HepG2 (cell line): Measurements from ENCODE around the gene AADACL4. TPM values are rescaled to one million over a fixed set of nuclear protein-coding genes. Genes with fewer than 3 reads are reported as not detected.

Source experiments
- ATAC-seq: fragments of 200-7000 bp; cut with Tn5 transposase; 3 replicates; pipeline ENCODE4 v1.9.1; 2020; ENCODE audit warnings: mild to moderate bottlenecking, moderate library complexity
- BruUV-seq: library from RNA; stranded (reverse); fragments of 400-500 nt; replicated peaks from 2 replicates; lab custom pipeline; 2021; lab: Mats Ljungman, UMichigan
- CTCF ChIA-PET: fragments of 300-600 bp; formaldehyde crosslinking; extraction: SDS; loops from one replicate; lab custom pipeline; 2021; ENCODE audit warnings: low total read pairs, inconsistent platforms, low intra/inter-chr PET ratio; lab: Yijun Ruan, JAX
- POLR2A ChIA-PET: fragments of 350-600 bp; sonication (Branson Sonifier 250); formaldehyde crosslinking; loops from one replicate; lab custom pipeline; 2020; ENCODE audit warnings: antibody characterized with exemption, inconsistent platforms; lab: Yijun Ruan, JAX
- DNase-seq: peaks from one replicate; pipeline ENCODE4 v3.0.0-alpha.2; 2015; ENCODE audit warnings: low spot score
- FAIRE-seq: peaks from 3 replicates; lab custom pipeline; 2011; peaks lifted over from hg19 to GRCh38; lab: Jason Lieb, UNC
- H2AFZ ChIP-seq: one replicate; pipeline ENCODE4 v1.6.1; 2011; ENCODE audit warnings: low read length, inconsistent platforms
- H3K27ac ChIP-seq: fragments of 300-600 bp; 3 replicates; pipeline ENCODE4 v1.8.0; 2011; ENCODE audit warnings: mixed run types, mild to moderate bottlenecking, mixed read lengths, low read length, inconsistent platforms; ENCODE audit not compliant: insufficient read depth; ENCODE audit errors: extremely low read length
- H3K27me3 ChIP-seq, 2 experiments: fragments of 200-600 bp in 1 of 2; 2 replicates in 1 of 2; 3 replicates in 1 of 2; pipeline versions ENCODE4 v1.6.0 to v1.8.0; 2011; ENCODE audit warnings: low read length in 2 of 2, mild to moderate bottlenecking in 2 of 2, moderate library complexity in 2 of 2, inconsistent platforms in 1 of 2; ENCODE audit not compliant: insufficient read depth in 2 of 2, control insufficient read depth in 1 of 2
- H3K36me3 ChIP-seq, 2 experiments: fragments of 200-600 bp in 1 of 2; replicated peaks in 1 of 2; 2 replicates in 1 of 2; 3 replicates in 1 of 2; pipeline versions ENCODE4 v1.5.1 to v1.8.0; 2011; ENCODE audit warnings: low read length in 2 of 2, inconsistent platforms in 1 of 2; ENCODE audit not compliant: insufficient read depth in 2 of 2, control insufficient read depth in 1 of 2
- H3K4me1 ChIP-seq: 2 replicates; pipeline ENCODE4 v1.5.1; 2012; ENCODE audit warnings: low read length, inconsistent platforms; ENCODE audit not compliant: insufficient read depth
- H3K4me2 ChIP-seq: 2 replicates; pipeline ENCODE4 v1.6.0; 2011; ENCODE audit warnings: low read depth, low read length, inconsistent platforms
- H3K4me3 ChIP-seq, 3 experiments: fragments of 200-600 bp in 1 of 3; sonication (generic), shearing (Covaris generic) in 1 of 3; replicated peaks in 1 of 3; 2 replicates each; pipeline ENCODE4 v1.5.1; 2011 to 2016; ENCODE audit warnings: low read length in 3 of 3, inconsistent platforms in 2 of 3, low read depth in 2 of 3, mild to moderate bottlenecking in 2 of 3, control low read depth in 1 of 3, mixed read lengths in 1 of 3; ENCODE audit not compliant: insufficient read depth in 1 of 3
- H3K79me2 ChIP-seq: one replicate; pipeline ENCODE4 v1.6.1; 2011; ENCODE audit warnings: low read length, inconsistent platforms; ENCODE audit not compliant: insufficient read depth
- H3K9ac ChIP-seq: 2 replicates; pipeline ENCODE4 v1.6.0; 2011; ENCODE audit warnings: mild to moderate bottlenecking, low read depth, low read length, inconsistent platforms; ENCODE audit not compliant: insufficient read depth
- H3K9me3 ChIP-seq: 2 replicates; pipeline ENCODE4 v1.5.1; 2012; ENCODE audit warnings: mild to moderate bottlenecking, low read length
- H4K20me1 ChIP-seq: 2 replicates; pipeline ENCODE4 v1.6.0; 2011; ENCODE audit warnings: inconsistent platforms, mild to moderate bottlenecking, low read length, moderate library complexity; ENCODE audit not compliant: insufficient read depth
- BCL6 ChIP-seq: IDR thresholded peaks from 2 replicates; pipeline ENCODE4 v1.6.1; 2016; ENCODE audit warnings: missing genetic modification reagents, missing compliant biosample characterization
- CBX1 ChIP-seq: IDR thresholded peaks from one replicate; pipeline ENCODE4 v1.6.1; 2016; ENCODE audit warnings: antibody characterized with exemption, low read depth
- CEBPB ChIP-seq: IDR thresholded peaks from 2 replicates; pipeline ENCODE4 v1.6.1; 2011; ENCODE audit warnings: low read depth, low read length, improper control_type of control experiment, borderline replicate concordance
- FOXM1 ChIP-seq: sonication (generic); formaldehyde crosslinking; IDR thresholded peaks from 2 replicates; pipeline ENCODE4 v1.5.0; 2020; ENCODE audit warnings: missing genetic modification reagents
- GATAD2A ChIP-seq: IDR thresholded peaks from 2 replicates; pipeline ENCODE4 v1.6.1; 2016
- ISX ChIP-seq: sonication (generic); formaldehyde crosslinking; conservative IDR thresholded peaks from 2 replicates; pipeline ENCODE4 v1.5.0; 2020; ENCODE audit warnings: missing genetic modification reagents
- MEF2D ChIP-seq: sonication (generic); formaldehyde crosslinking; IDR thresholded peaks from 2 replicates; pipeline ENCODE4 v1.5.1; 2020; ENCODE audit warnings: mild to moderate bottlenecking, missing genetic modification reagents
- NBN ChIP-seq: fragments of 450-650 bp; conservative IDR thresholded peaks from 2 replicates; pipeline ENCODE4 v1.6.1; 2017
- NCOA2 ChIP-seq: sonication (generic); formaldehyde crosslinking; IDR thresholded peaks from 2 replicates; pipeline ENCODE4 v1.8.0; 2022; ENCODE audit warnings: inconsistent platforms
- NFIC ChIP-seq: IDR thresholded peaks from 2 replicates; pipeline ENCODE4 v1.6.1; 2012; ENCODE audit warnings: mild to moderate bottlenecking, low read length, inconsistent platforms
- PTBP1 ChIP-seq: fragments of 200-400 bp; formaldehyde crosslinking; IDR thresholded peaks from 2 replicates; pipeline ENCODE4 v1.6.1; 2018; ENCODE audit warnings: low read length, low read depth; ENCODE audit not compliant: poor library complexity, severe bottlenecking
- REPIN1 ChIP-seq: sonication (generic); formaldehyde crosslinking; IDR thresholded peaks from 2 replicates; pipeline ENCODE4 v1.8.0; 2022; ENCODE audit warnings: missing genetic modification reagents, low read depth, mild to moderate bottlenecking, borderline replicate concordance
- SALL2 ChIP-seq: sonication (generic); formaldehyde crosslinking; IDR thresholded peaks from 2 replicates; pipeline ENCODE4 v1.8.1; 2023; ENCODE audit warnings: mild to moderate bottlenecking, missing genetic modification reagents, inconsistent platforms
- SRY ChIP-seq: sonication (generic); formaldehyde crosslinking; IDR thresholded peaks from 2 replicates; pipeline ENCODE4 v1.8.0; 2022; ENCODE audit warnings: mild to moderate bottlenecking, missing genetic modification reagents
- SUZ12 ChIP-seq: fragments of 150-350 bp; IDR thresholded peaks from 2 replicates; pipeline ENCODE4 v1.6.1; 2014; ENCODE audit warnings: low read depth, low read length
- TCF12 ChIP-seq, 2 experiments: fragments of 450-650 bp in 1 of 2; sonication (generic) in 1 of 2; formaldehyde crosslinking in 1 of 2; IDR thresholded peaks; 2 replicates each; pipeline versions ENCODE4 v1.6.1 to v1.8.0; 2017 to 2022; ENCODE audit warnings: antibody characterized with exemption in 1 of 2, mild to moderate bottlenecking in 1 of 2, missing genetic modification reagents in 1 of 2, moderate library complexity in 1 of 2
- ZFYVE20 ChIP-seq: sonication (generic); formaldehyde crosslinking; IDR thresholded peaks from 2 replicates; pipeline ENCODE4 v1.8.0; 2023; ENCODE audit warnings: low read depth, mild to moderate bottlenecking, moderate library complexity, missing genetic modification reagents, borderline replicate concordance
- ZNF205 ChIP-seq: IDR thresholded peaks from 2 replicates; pipeline ENCODE4 v1.6.1; 2018; ENCODE audit warnings: missing biosample characterization, missing genetic modification reagents
- ZNF282 ChIP-seq: fragments of 450-650 bp; IDR thresholded peaks from 2 replicates; pipeline ENCODE4 v1.6.1; 2018; ENCODE audit not compliant: partially characterized antibody
- ZNF430 ChIP-seq: sonication (generic); formaldehyde crosslinking; IDR thresholded peaks from 2 replicates; pipeline ENCODE4 v1.9.0; 2021; ENCODE audit warnings: mild to moderate bottlenecking, missing genetic modification reagents
- WGBS: methylation state at CpG from one replicate; pipeline ENCODE4 v1.1.6; 2017; ENCODE audit warnings: low lambda C conversion rate; 5-methylcytosine and 5-hydroxymethylcytosine counted together
- in situ Hi-C: cut with HindIII; loops from 2 replicates; pipeline ENCODE4 v1.10.0; 2017; ENCODE audit warnings: low pct_unique_long_range_greater_than_20kb; ENCODE audit not compliant: extremely low pct_ligation_motif_present
- intact Hi-C: fragments of 100-400 bp; cut with micrococcal nuclease; formaldehyde crosslinking; loops from one replicate; pipeline ENCODE4 v1.10.0; 2022; ENCODE audit not compliant: unreplicated experiment
- polyA plus RNA-seq, 8 experiments: library from polyadenylated mRNA; depleted of rRNA in 3 of 8; stranded (reverse) in 7 of 8; unstranded in 1 of 8; fragments of >200 nt; fragmentation: Illumina TruSeq in 4 of 8; extraction: Trizol in 4 of 8; gene quantifications; 2 replicates each; pipeline versions ENCODE4 v1.2.1 to v1.2.3, GENCODE V29; 2011 to 2016; ENCODE audit warnings: low read depth in 4 of 8, missing spikeins in 1 of 8, mixed read lengths in 1 of 8; ENCODE audit not compliant: insufficient read depth in 1 of 8
- total RNA-seq, 5 experiments: library from RNA; depleted of rRNA; stranded (reverse); fragments of >200 nt; fragmentation: Illumina TruSeq; extraction: Trizol; gene quantifications; 2 replicates each; pipeline ENCODE4 v1.2.3, GENCODE V29; 2016; ENCODE audit warnings: low read depth in 1 of 5
- TF ChIP-seq, protein P1 (sequence below): sonication (generic); formaldehyde crosslinking; IDR thresholded peaks from 2 replicates; pipeline ENCODE4 v1.4.0; 2020; ENCODE audit warnings: mild to moderate bottlenecking, missing genetic modification reagents
- TF ChIP-seq, protein P2 (sequence below): sonication (generic); formaldehyde crosslinking; IDR thresholded peaks from 2 replicates; pipeline ENCODE4 v1.5.1; 2020; ENCODE audit warnings: missing genetic modification reagents, mild to moderate bottlenecking, borderline replicate concordance

AADACL4 gene
- total and polyA plus RNA-seq, 2 of the 13 experiments (the other 11 are each of a cell fraction or from before 2014, with no cell fraction given) = not detected

DNA sequence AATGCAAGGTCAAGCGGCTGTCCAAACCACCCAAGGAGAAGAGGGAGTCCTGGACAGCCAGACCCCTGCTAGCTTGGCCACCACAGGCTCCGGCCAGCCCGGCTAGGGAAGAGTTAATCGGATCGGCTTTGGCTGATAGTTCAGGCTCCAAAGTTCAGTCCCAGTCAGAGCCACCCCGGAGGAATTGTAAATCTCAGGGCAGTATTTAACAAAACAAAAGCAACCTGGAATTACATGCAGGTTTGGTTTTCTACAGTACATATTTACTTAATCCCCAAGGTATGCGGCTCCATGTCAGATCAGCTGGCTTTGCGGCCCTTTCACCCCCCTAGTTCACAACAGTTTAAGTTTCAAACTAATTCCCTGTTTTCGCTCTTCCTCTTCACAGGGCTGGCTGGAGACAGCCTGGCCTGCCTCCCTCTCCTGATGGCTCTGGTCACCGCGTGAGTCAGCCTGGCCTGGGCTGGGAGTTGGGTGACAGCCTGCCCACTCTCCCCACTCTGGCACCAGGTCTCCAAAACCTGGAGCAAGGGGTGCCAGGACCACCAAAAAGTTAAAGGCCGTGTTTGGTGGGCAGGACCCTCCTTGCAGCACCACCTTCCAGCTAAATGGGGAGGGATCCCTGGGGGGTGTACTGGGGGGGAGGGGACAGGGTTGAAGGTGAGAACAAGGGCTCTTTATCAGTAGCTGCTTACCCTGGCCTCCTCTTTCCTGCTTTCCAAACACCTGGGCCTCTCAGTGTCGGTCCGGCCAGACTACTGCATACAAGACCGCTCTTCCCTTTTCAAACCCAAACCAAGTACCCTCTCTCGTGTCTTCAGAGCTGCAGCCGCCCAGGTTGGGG is 27.8 kb upstream of the AADACL4 start:
- no TSS peak for BruUV-seq
- FAIRE-seq = peak; percentile 89
- Histone ChIP-seq H3K9ac (peak overlapping the region; percentile 97), H2AFZ (no peak overlapping the region), H3K4me2 (peak overlapping the region; percentile 87), H3K27me3 (peaks cover 0 to 3% of the 10 kb centered on the region in 2 experiments; a peak in 1 of 5 replicates), H3K4me1 (peaks cover 59% of the 10 kb centered on the region), H3K4me3 (peak overlapping the region; percentile 91 to 97 (median 94)), H3K79me2 (peaks cover 62% of the 10 kb centered on the region), H3K36me3 (peaks cover 10 to 25% of the 10 kb centered on the region in 2 experiments; a peak in 4 of 5 replicates), H3K27ac (peak overlapping the region; percentile 94), H4K20me1 (peaks cover 21% of the 10 kb centered on the region), H3K9me3 (no peaks in the 10 kb centered on the region)
- peak; percentile 67 for ATAC-seq
- in situ Hi-C loops = loop anchor here (5.0 kb wide), 2 partner anchors 64 to 89 kb away; no protein-coding TSS in a partner anchor
- intact Hi-C loops = loop anchor here (1.0 to 5.0 kb wide), 2 partner anchors 12 to 139 kb away; no protein-coding TSS in a partner anchor
- 0% methylated on average over 17 of the region's 17 CpGs for WGBS
- ChIA-PET CTCF (no interaction called here), POLR2A (interaction anchor here (0.7 to 10.1 kb wide), 29 partner anchors 10 to 1348 kb away, joined by 3 to 357 read pairs (median 6); no protein-coding TSS in a partner anchor)
- DNase-seq = peak; percentile 97
- no peak for TF ChIP-seq ZFYVE20 (CRISPR knock-in tag)
- TF ChIP-seq GATAD2A (CRISPR knock-in tag) = peak; percentile 79
- peak; percentile 86 for TF ChIP-seq REPIN1
- no peak for TF ChIP-seq CEBPB
- TF ChIP-seq, protein P1, sequence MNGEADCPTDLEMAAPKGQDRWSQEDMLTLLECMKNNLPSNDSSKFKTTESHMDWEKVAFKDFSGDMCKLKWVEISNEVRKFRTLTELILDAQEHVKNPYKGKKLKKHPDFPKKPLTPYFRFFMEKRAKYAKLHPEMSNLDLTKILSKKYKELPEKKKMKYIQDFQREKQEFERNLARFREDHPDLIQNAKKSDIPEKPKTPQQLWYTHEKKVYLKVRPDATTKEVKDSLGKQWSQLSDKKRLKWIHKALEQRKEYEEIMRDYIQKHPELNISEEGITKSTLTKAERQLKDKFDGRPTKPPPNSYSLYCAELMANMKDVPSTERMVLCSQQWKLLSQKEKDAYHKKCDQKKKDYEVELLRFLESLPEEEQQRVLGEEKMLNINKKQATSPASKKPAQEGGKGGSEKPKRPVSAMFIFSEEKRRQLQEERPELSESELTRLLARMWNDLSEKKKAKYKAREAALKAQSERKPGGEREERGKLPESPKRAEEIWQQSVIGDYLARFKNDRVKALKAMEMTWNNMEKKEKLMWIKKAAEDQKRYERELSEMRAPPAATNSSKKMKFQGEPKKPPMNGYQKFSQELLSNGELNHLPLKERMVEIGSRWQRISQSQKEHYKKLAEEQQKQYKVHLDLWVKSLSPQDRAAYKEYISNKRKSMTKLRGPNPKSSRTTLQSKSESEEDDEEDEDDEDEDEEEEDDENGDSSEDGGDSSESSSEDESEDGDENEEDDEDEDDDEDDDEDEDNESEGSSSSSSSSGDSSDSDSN = peak; percentile 68
- no peak for TF ChIP-seq SALL2
- no peak; the same call in 1 of the 2 replicates for TF ChIP-seq SRY
- peak; percentile 82 for TF ChIP-seq BCL6 (CRISPR knock-in tag)
- TF ChIP-seq TCF12 (IDR thresholded peaks at IDR 0.05) = no peak
- TF ChIP-seq TCF12 (CRISPR knock-in tag; IDR thresholded peaks at IDR 0.05) = peak; percentile 89; the same call in 1 of the 2 replicates
- TF ChIP-seq NCOA2 (CRISPR knock-in tag) = peak; percentile 92
- no peak for TF ChIP-seq ZNF430 (CRISPR knock-in tag)
- no peak for TF ChIP-seq SUZ12
- TF ChIP-seq NBN = no peak
- TF ChIP-seq MEF2D (CRISPR knock-in tag) = peak; percentile 82
- TF ChIP-seq ZNF205 (CRISPR knock-in tag) = peak; percentile 64
- no peak for TF ChIP-seq PTBP1
- peak; percentile 87 for TF ChIP-seq NFIC
- TF ChIP-seq ZNF282 = no peak
- TF ChIP-seq FOXM1 = no peak
- TF ChIP-seq, protein P2, sequence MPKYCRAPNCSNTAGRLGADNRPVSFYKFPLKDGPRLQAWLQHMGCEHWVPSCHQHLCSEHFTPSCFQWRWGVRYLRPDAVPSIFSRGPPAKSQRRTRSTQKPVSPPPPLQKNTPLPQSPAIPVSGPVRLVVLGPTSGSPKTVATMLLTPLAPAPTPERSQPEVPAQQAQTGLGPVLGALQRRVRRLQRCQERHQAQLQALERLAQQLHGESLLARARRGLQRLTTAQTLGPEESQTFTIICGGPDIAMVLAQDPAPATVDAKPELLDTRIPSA = no peak
- no peak for TF ChIP-seq CBX1
- TF ChIP-seq ISX = no peak
